H1 (cell line): ENCODE data around the gene CASR. TPM values are rescaled to one million over a fixed set of nuclear protein-coding genes. Genes with fewer than 3 reads are reported as not detected.

ENCODE experiments used
- CTCF ChIA-PET: fragments of 300-600 bp; sonication (Branson Sonifier 250); formaldehyde crosslinking; loops from one replicate; lab custom pipeline; 2021; ENCODE audit not compliant: partially characterized antibody; lab: Charles Lee
- POLR2A ChIA-PET: fragments of 300-600 bp; sonication (Branson Sonifier 250); formaldehyde crosslinking; loops from one replicate; lab custom pipeline; 2021; ENCODE audit warnings: inconsistent platforms; ENCODE audit not compliant: partially characterized antibody; lab: Charles Lee
- DNase-seq, 2 experiments: peaks; one replicate each; pipeline versions ENCODE4 v3.0.0 to v3.0.0-alpha.2; 2010 to 2022; ENCODE audit warnings: low spot score in 2 of 2, low read depth in 1 of 2, mixed read lengths in 1 of 2
- FAIRE-seq: peaks from 2 replicates; lab custom pipeline; 2011; peaks lifted over from hg19 to GRCh38; lab: Jason Lieb, UNC
- H2AFZ ChIP-seq: 2 replicates; pipeline ENCODE4 v1.8.1; 2012; ENCODE audit warnings: low read length, inconsistent platforms
- H2AK5ac ChIP-seq: 2 replicates; pipeline ENCODE4 v1.6.1; 2013; ENCODE audit warnings: low read depth, low read length
- H2BK120ac ChIP-seq: replicated peaks from 2 replicates; pipeline ENCODE3; 2013; ENCODE audit warnings: low read depth, low read length, inconsistent platforms
- H2BK12ac ChIP-seq: 2 replicates; pipeline ENCODE4 v1.6.1; 2013; ENCODE audit warnings: low read depth, low read length
- H2BK15ac ChIP-seq: 2 replicates; pipeline ENCODE4 v1.6.1; 2013; ENCODE audit warnings: low read length
- H2BK20ac ChIP-seq: 2 replicates; pipeline ENCODE4 v1.6.1; 2013; ENCODE audit warnings: low read length
- H2BK5ac ChIP-seq: 2 replicates; pipeline ENCODE4 v1.6.1; 2013; ENCODE audit warnings: low read depth, low read length
- H3K14ac ChIP-seq: 2 replicates; pipeline ENCODE4 v1.6.1; 2013; ENCODE audit warnings: inconsistent platforms; ENCODE audit not compliant: insufficient read length
- H3K18ac ChIP-seq: 2 replicates; pipeline ENCODE4 v1.6.1; 2013; ENCODE audit warnings: low read length; ENCODE audit errors: extremely low read depth
- H3K23ac ChIP-seq: 2 replicates; pipeline ENCODE4 v1.6.1; 2013; ENCODE audit warnings: inconsistent platforms; ENCODE audit not compliant: insufficient read length
- H3K23me2 ChIP-seq: 2 replicates; pipeline ENCODE4 v1.6.1; 2013; ENCODE audit warnings: low read depth, low read length
- H3K27ac ChIP-seq: 2 replicates; pipeline ENCODE4 v1.6.1; 2011; ENCODE audit warnings: low read depth, low read length, inconsistent platforms
- H3K27me3 ChIP-seq, 4 experiments: replicated peaks in 1 of 4; 1 replicate in 1 of 4; 2 replicates in 3 of 4; pipeline versions ENCODE4 v1.6.1 to v1.8.1; 2011 to 2013; ENCODE audit warnings: low read length in 3 of 4, mild to moderate bottlenecking in 3 of 4, inconsistent platforms in 2 of 4, mixed read lengths in 2 of 4, moderate library complexity in 1 of 4; ENCODE audit not compliant: control insufficient read depth in 3 of 4, insufficient read depth in 3 of 4; ENCODE audit errors: extremely low read depth in 1 of 4
- H3K36me3 ChIP-seq, 4 experiments: 2 replicates each; pipeline versions ENCODE4 v1.6.1 to v1.8.1; 2011 to 2013; ENCODE audit warnings: mild to moderate bottlenecking in 4 of 4, low read length in 3 of 4, moderate library complexity in 2 of 4, control low read depth in 1 of 4, inconsistent platforms in 1 of 4; ENCODE audit not compliant: insufficient read depth in 4 of 4, control insufficient read depth in 2 of 4
- H3K4ac ChIP-seq: replicated peaks from 2 replicates; pipeline ENCODE3; 2013; ENCODE audit warnings: low read length, low read depth, mixed read lengths, inconsistent platforms; ENCODE audit not compliant: insufficient read length
- H3K4me1 ChIP-seq, 4 experiments: replicated peaks in 1 of 4; 1 replicate in 1 of 4; 2 replicates in 3 of 4; pipeline versions ENCODE4 v1.6.1 to v1.8.1; 2011 to 2013; ENCODE audit warnings: low read length in 3 of 4, inconsistent platforms in 2 of 4, mixed read lengths in 1 of 4; ENCODE audit not compliant: insufficient read depth in 4 of 4, control insufficient read depth in 3 of 4
- H3K4me2 ChIP-seq, 2 experiments: 2 replicates each; pipeline versions ENCODE4 v1.6.1 to v1.8.1; 2011 to 2013; ENCODE audit warnings: low read depth in 2 of 2, low read length in 2 of 2, control low read depth in 1 of 2, inconsistent platforms in 1 of 2, mild to moderate bottlenecking in 1 of 2; ENCODE audit not compliant: insufficient read depth in 1 of 2
- H3K4me3 ChIP-seq, 4 experiments: fragments of 200-600, 300-600 bp in 1 of 4; sonication (generic), shearing (Covaris generic), sonication (Bioruptor Twin) in 1 of 4; 2 replicates each; pipeline versions ENCODE4 v1.5.1 to v1.8.1; 2011 to 2016; ENCODE audit warnings: low read length in 4 of 4, low read depth in 3 of 4, control low read depth in 2 of 4, inconsistent platforms in 2 of 4, mild to moderate bottlenecking in 2 of 4, mixed read lengths in 1 of 4, moderate library complexity in 1 of 4; ENCODE audit not compliant: insufficient read depth in 2 of 4; ENCODE audit errors: extremely low read depth in 1 of 4
- H3K56ac ChIP-seq: replicated peaks from 2 replicates; pipeline ENCODE3; 2013; ENCODE audit warnings: low read depth, mild to moderate bottlenecking, mixed read lengths, low read length, inconsistent platforms; ENCODE audit not compliant: insufficient read length
- H3K79me1 ChIP-seq: 2 replicates; pipeline ENCODE4 v1.6.1; 2013; ENCODE audit warnings: low read depth, low read length, control low read depth
- H3K79me2 ChIP-seq, 2 experiments: 2 replicates each; pipeline versions ENCODE4 v1.6.1 to v1.8.1; 2012 to 2013; ENCODE audit warnings: low read length in 2 of 2, mild to moderate bottlenecking in 2 of 2, inconsistent platforms in 1 of 2; ENCODE audit not compliant: insufficient read depth in 2 of 2, control insufficient read depth in 1 of 2
- H3K9ac ChIP-seq, 4 experiments: replicated peaks in 1 of 4; 1 replicate in 1 of 4; 2 replicates in 3 of 4; pipeline versions ENCODE4 v1.6.1 to v1.8.1; 2011 to 2013; ENCODE audit warnings: low read depth in 3 of 4, low read length in 3 of 4, control low read depth in 2 of 4, mild to moderate bottlenecking in 2 of 4, moderate library complexity in 2 of 4, inconsistent platforms in 1 of 4; ENCODE audit errors: extremely low read depth in 1 of 4
- H3K9me3 ChIP-seq, 2 experiments: 2 replicates each; pipeline versions ENCODE4 v1.6.1 to v1.8.1; 2012 to 2013; ENCODE audit warnings: mild to moderate bottlenecking in 2 of 2, moderate library complexity in 2 of 2, control low read depth in 1 of 2, inconsistent platforms in 1 of 2, low read depth in 1 of 2, low read length in 1 of 2, mixed read lengths in 1 of 2; ENCODE audit not compliant: insufficient read depth in 2 of 2
- H4K20me1 ChIP-seq, 2 experiments: replicated peaks in 1 of 2; 2 replicates each; pipeline versions ENCODE3 to v1.8.1; 2011 to 2013; ENCODE audit warnings: inconsistent platforms in 2 of 2, low read length in 2 of 2, mild to moderate bottlenecking in 1 of 2; ENCODE audit not compliant: insufficient read depth in 2 of 2, control insufficient read depth in 1 of 2
- H4K5ac ChIP-seq: 2 replicates; pipeline ENCODE4 v1.6.1; 2013; ENCODE audit warnings: low read length, low read depth, mixed read lengths, inconsistent platforms; ENCODE audit not compliant: insufficient read length
- H4K8ac ChIP-seq: 2 replicates; pipeline ENCODE4 v1.8.0; 2013; ENCODE audit warnings: mild to moderate bottlenecking, moderate library complexity, low read length, inconsistent platforms; ENCODE audit not compliant: insufficient read depth; ENCODE audit errors: extremely low read depth
- H4K91ac ChIP-seq: replicated peaks from 2 replicates; pipeline ENCODE3; 2013; ENCODE audit warnings: low read length, mixed read lengths, inconsistent platforms; ENCODE audit not compliant: insufficient read length
- BCL11A ChIP-seq, 2 experiments: IDR thresholded peaks; one replicate each; pipeline ENCODE4 v1.6.1; 2011; ENCODE audit warnings: low read depth in 2 of 2, low read length in 2 of 2, mild to moderate bottlenecking in 2 of 2
- CBX5 ChIP-seq: fragments of 300-800, 300-1000 bp; sonication (generic); IDR thresholded peaks from 2 replicates; pipeline ENCODE4 v1.7.1; 2016; ENCODE audit warnings: antibody characterized with exemption, low read length, low read depth
- CHD1 ChIP-seq: IDR thresholded peaks from 2 replicates; pipeline ENCODE4 v1.6.1; 2012; ENCODE audit warnings: low read depth, low read length, improper control_type of control experiment
- CREB1 ChIP-seq: IDR thresholded peaks from 2 replicates; pipeline ENCODE4 v1.6.1; 2012; ENCODE audit warnings: inconsistent platforms
- CTCF ChIP-seq, 3 experiments: IDR thresholded peaks; 1 replicate in 2 of 3; 2 replicates in 1 of 3; pipeline versions ENCODE4 v1.5.1 to v1.6.1; 2011; ENCODE audit warnings: low read length in 3 of 3, mild to moderate bottlenecking in 3 of 3, inconsistent platforms in 2 of 3, low read depth in 1 of 3, moderate library complexity in 1 of 3; ENCODE audit not compliant: insufficient read depth in 1 of 3; ENCODE audit errors: control extremely low read depth in 1 of 3
- GTF2F1 ChIP-seq: IDR thresholded peaks from 2 replicates; pipeline ENCODE4 v1.6.1; 2012; ENCODE audit warnings: low read depth, low read length, improper control_type of control experiment, borderline replicate concordance
- KDM5A ChIP-seq: fragments of 200-600 bp; IDR thresholded peaks from 2 replicates; pipeline ENCODE4 v1.7.1; 2012; ENCODE audit warnings: mild to moderate bottlenecking, low read length, inconsistent platforms, mixed read lengths
- PHF8 ChIP-seq: fragments of 200-600 bp; sonication (generic); conservative IDR thresholded peaks from 2 replicates; pipeline ENCODE4 v1.7.1; 2012; ENCODE audit warnings: low read depth, mild to moderate bottlenecking, inconsistent platforms, low read length, moderate library complexity
- POLR2A ChIP-seq, 2 experiments: IDR thresholded peaks; 1 replicate in 1 of 2; 2 replicates in 1 of 2; pipeline ENCODE4 v1.6.1; 2011; ENCODE audit warnings: low read depth in 2 of 2, low read length in 2 of 2, mild to moderate bottlenecking in 2 of 2; ENCODE audit errors: control extremely low read depth in 1 of 2
- POU5F1 ChIP-seq: IDR thresholded peaks from 2 replicates; pipeline ENCODE4 v1.6.1; 2011; ENCODE audit warnings: low read depth, mild to moderate bottlenecking, low read length, moderate library complexity
- SIRT6 ChIP-seq: IDR thresholded peaks from one replicate; pipeline ENCODE4 v1.7.1; 2012; ENCODE audit warnings: low read length, inconsistent platforms
- SIX5 ChIP-seq: IDR thresholded peaks from 2 replicates; pipeline ENCODE4 v1.6.1; 2011; ENCODE audit warnings: mild to moderate bottlenecking, low read depth, low read length
- SP4 ChIP-seq: IDR thresholded peaks from 2 replicates; pipeline ENCODE4 v1.6.1; 2012; ENCODE audit warnings: low read length, inconsistent platforms
- TEAD4 ChIP-seq: IDR thresholded peaks from 2 replicates; pipeline ENCODE4 v1.6.1; 2012; ENCODE audit warnings: low read depth, low read length, inconsistent platforms, mixed read lengths
- WGBS, 2 experiments: shearing (Covaris generic) in 1 of 2; methylation state at CpG; one replicate each; pipeline versions ENCODE4 v1.1.6 to v1.1.7; 2013 to 2015; ENCODE audit warnings: low lambda C conversion rate in 2 of 2, mixed read lengths in 2 of 2, inconsistent platforms in 1 of 2, low coverage in 1 of 2, missing lambda C conversion rate in 1 of 2; ENCODE audit not compliant: insufficient replicate concordance in 2 of 2, insufficient coverage in 1 of 2, insufficient read length in 1 of 2; ENCODE audit errors: extremely low coverage in 1 of 2, missing lambda C conversion rate in 1 of 2; 5-methylcytosine and 5-hydroxymethylcytosine counted together
- polyA plus RNA-seq, 7 experiments: library from polyadenylated mRNA; depleted of rRNA in 3 of 7; stranded (reverse) in 5 of 7; unstranded in 2 of 7; fragments of >200 nt in 5 of 7; fragments of 200-250 nt in 2 of 7; gene quantifications; 1 replicate in 5 of 7; 2 replicates in 1 of 7; 4 replicates in 1 of 7; pipeline versions ENCODE4 v1.2.1 to v1.2.3, GENCODE V29; 2011 to 2013; ENCODE audit warnings: missing spikeins in 2 of 7, mixed read lengths in 2 of 7
- total RNA-seq: library from RNA; stranded (reverse); fragmentation: NEBNext Ultra II Directional; extraction: Animal tissue kit (Norgen Biotek cat#: 25700); gene quantifications from 2 replicates; pipeline ENCODE4 v1.2.1, GENCODE V29; 2021

CASR gene
- total and polyA plus RNA-seq, 2 of the 8 experiments (the other 6 are each of a cell fraction or from before 2014, with no cell fraction given), result 0.36 to 0.58 TPM

GRCh38 chr3:122146466-122146865 lies 37.0 kb upstream of the CASR start:
- Histone ChIP-seq H4K20me1 (no peaks in the 10 kb centered on the region), H2AK5ac (no peak overlapping the region), H3K56ac (no peak overlapping the region), H3K4ac (no peak overlapping the region), H2BK5ac (no peak overlapping the region), H3K27ac (no peak overlapping the region), H3K9ac (no peak overlapping the region), H3K4me2 (no peak overlapping the region), H3K9me3 (peaks cover 8 to 15% of the 10 kb centered on the region in 2 experiments; a peak in 3 of 4 replicates), H2AFZ (no peak overlapping the region), H2BK120ac (no peak overlapping the region), H3K4me3 (no peak overlapping the region), H2BK15ac (no peak overlapping the region), H3K18ac (no peak overlapping the region), H4K5ac (no peak overlapping the region), H2BK12ac (no peak overlapping the region), H4K8ac (no peak overlapping the region), H3K36me3 (no peaks in the 10 kb centered on the region), H4K91ac (no peak overlapping the region), H3K23ac (no peak overlapping the region), H3K79me1 (no peaks in the 10 kb centered on the region), H3K27me3 (no peaks in the 10 kb centered on the region; a peak in 1 of 7 replicates), H3K14ac (no peak overlapping the region), H3K23me2 (no peaks in the 10 kb centered on the region), H2BK20ac (no peak overlapping the region), H3K79me2 (no peaks in the 10 kb centered on the region), H3K4me1 (no peaks in the 10 kb centered on the region)
- FAIRE-seq, result no peak
- POLR2A ChIA-PET, result no interaction called here
- CTCF ChIA-PET, result no interaction called here
- no peak for DNase-seq
- 90% methylated on average over 3 of the region's 3 CpGs; no CpG with 5 or more reads in 1 of the 2 experiments for WGBS, 2 experiments
- TF ChIP-seq CTCF (IDR thresholded peaks at IDR 0.05; ENCODE audit: control extremely low read depth in 1 of 3, insufficient read depth in 1 of 3, low read depth in 1 of 3, low read length in 3 of 3) (no peak), SP4 (no peak), SIRT6 (no peak), TEAD4 (no peak), GTF2F1 (no peak), POU5F1 (no peak), POLR2A (IDR thresholded peaks at IDR 0.05; ENCODE audit: control extremely low read depth in 1 of 2, low read depth in 2 of 2, low read length in 2 of 2) (no peak), CHD1 (no peak), SIX5 (no peak), KDM5A (no peak), CBX5 (no peak), BCL11A (IDR thresholded peaks at IDR 0.05; ENCODE audit: low read depth in 2 of 2, low read length in 2 of 2) (no peak), CREB1 (no peak), PHF8 (no peak)
